Measurements from ENCODE around the gene PARS2.

GRCh38 chr1:54794451-54795355 lies 30.4 kb upstream of the PARS2 start:
- TF ChIP-seq CTCF (conservative IDR thresholded peaks at IDR 0.05; ENCODE audit: low read depth in 2 of 2) = peak in 1 of 2 experiments; percentile 22; a peak in 1 of 4 replicates
- TF ChIP-seq EZH2phosphoT487 (IDR thresholded peaks at IDR 0.05; ENCODE audit: unreplicated experiment) = no peak
- TF ChIP-seq JUNB (IDR thresholded peaks at IDR 0.05; ENCODE audit: unreplicated experiment) = no peak
- no peak for TF ChIP-seq EZH2 (IDR thresholded peaks at IDR 0.05; ENCODE audit: low read depth, unreplicated experiment)
- no peak for TF ChIP-seq POLR2AphosphoS5 (IDR thresholded peaks at IDR 0.05; ENCODE audit: low read depth)
- TF ChIP-seq CREB1 (CRISPR knock-in tag; IDR thresholded peaks at IDR 0.05; ENCODE audit: low read depth) = no peak
- TF ChIP-seq ETS1 (IDR thresholded peaks at IDR 0.05) = no peak
- TF ChIP-seq, protein P1, sequence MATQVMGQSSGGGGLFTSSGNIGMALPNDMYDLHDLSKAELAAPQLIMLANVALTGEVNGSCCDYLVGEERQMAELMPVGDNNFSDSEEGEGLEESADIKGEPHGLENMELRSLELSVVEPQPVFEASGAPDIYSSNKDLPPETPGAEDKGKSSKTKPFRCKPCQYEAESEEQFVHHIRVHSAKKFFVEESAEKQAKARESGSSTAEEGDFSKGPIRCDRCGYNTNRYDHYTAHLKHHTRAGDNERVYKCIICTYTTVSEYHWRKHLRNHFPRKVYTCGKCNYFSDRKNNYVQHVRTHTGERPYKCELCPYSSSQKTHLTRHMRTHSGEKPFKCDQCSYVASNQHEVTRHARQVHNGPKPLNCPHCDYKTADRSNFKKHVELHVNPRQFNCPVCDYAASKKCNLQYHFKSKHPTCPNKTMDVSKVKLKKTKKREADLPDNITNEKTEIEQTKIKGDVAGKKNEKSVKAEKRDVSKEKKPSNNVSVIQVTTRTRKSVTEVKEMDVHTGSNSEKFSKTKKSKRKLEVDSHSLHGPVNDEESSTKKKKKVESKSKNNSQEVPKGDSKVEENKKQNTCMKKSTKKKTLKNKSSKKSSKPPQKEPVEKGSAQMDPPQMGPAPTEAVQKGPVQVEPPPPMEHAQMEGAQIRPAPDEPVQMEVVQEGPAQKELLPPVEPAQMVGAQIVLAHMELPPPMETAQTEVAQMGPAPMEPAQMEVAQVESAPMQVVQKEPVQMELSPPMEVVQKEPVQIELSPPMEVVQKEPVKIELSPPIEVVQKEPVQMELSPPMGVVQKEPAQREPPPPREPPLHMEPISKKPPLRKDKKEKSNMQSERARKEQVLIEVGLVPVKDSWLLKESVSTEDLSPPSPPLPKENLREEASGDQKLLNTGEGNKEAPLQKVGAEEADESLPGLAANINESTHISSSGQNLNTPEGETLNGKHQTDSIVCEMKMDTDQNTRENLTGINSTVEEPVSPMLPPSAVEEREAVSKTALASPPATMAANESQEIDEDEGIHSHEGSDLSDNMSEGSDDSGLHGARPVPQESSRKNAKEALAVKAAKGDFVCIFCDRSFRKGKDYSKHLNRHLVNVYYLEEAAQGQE (IDR thresholded peaks at IDR 0.05; ENCODE audit: unreplicated experiment) = no peak
- no peak for TF ChIP-seq STAT1 (IDR thresholded peaks at IDR 0.05; ENCODE audit: unreplicated experiment)
- TF ChIP-seq ZNF331 (CRISPR knock-in tag; IDR thresholded peaks at IDR 0.05; ENCODE audit: low read depth) = no peak
- TF ChIP-seq ZNF114 (CRISPR knock-in tag; IDR thresholded peaks at IDR 0.05) = no peak
- TF ChIP-seq NANOG (IDR thresholded peaks at IDR 0.05; ENCODE audit: borderline replicate concordance) = no peak
- no peak for TF ChIP-seq ZNF462 (CRISPR knock-in tag; IDR thresholded peaks at IDR 0.05)

Measured in GM23338 (cell line).